Stimulated activated CD4-positive, alpha-beta T cell treated with anti-CD3 and anti-CD28 coated beads, Interleukin-4, amount 100 ng/mL, for 1 hour (primary cell): Measurements from ENCODE around the gene GLUD1.
"Not testable (repeated sequence)": the region's sequence is repeated elsewhere in the genome, so short reads cannot be mapped to it uniquely, and the experiment has no call there.

Experiments used
- DNase-seq: peaks from one replicate; pipeline ENCODE4 v3.0.0-alpha.2; 2020

The GLUD1 gene

GRCh38 chr10:87089746-87090145, 4.9 kb downstream of the GLUD1 start:
- DNase-seq: no peak

GRCh38 chr10:87085537-87085936, 9.1 kb downstream of the GLUD1 start:
- no peak for DNase-seq

- not testable (repeated sequence) for DNase-seq
These were observed 10.3 kb downstream of the GLUD1 start for GRCh38 chr10:87084291-87084782.

- DNase-seq: not testable (repeated sequence)
These were observed 10.9 kb downstream of the GLUD1 start for GRCh38 chr10:87083576-87084290.

DNA sequence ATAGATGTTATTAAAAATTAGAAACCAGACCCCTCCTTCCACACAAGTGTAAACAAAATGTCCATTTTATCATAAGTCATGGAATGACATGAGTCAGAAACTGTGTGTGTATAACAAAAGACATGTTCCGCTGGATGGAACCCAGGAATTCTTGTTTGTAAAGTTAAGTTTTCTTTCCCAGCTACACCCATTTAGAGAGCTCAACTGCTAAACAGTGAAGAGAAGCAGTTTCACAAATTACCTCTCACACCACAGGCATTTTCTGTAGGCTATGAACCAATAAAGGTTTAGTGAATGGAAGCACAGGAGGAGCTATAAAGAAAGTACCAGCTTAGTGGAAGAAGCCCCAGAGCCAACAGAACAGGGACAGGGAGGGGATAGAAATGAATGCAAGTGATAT, 12.4 kb downstream of the GLUD1 start:
- DNase-seq: not testable (repeated sequence)

- DNase-seq: not testable (repeated sequence)
These were observed 13.1 kb downstream of the GLUD1 start for GRCh38 chr10:87081574-87081973.

GRCh38 chr10:87080621-87081020, 14.0 kb downstream of the GLUD1 start:
- not testable (repeated sequence) for DNase-seq

GRCh38 chr10:87079106-87079836, 15.4 kb downstream of the GLUD1 start:
- DNase-seq: no peak

- not testable (repeated sequence) for DNase-seq
These were observed 18.2 kb downstream of the GLUD1 start for GRCh38 chr10:87076421-87076820.

DNA sequence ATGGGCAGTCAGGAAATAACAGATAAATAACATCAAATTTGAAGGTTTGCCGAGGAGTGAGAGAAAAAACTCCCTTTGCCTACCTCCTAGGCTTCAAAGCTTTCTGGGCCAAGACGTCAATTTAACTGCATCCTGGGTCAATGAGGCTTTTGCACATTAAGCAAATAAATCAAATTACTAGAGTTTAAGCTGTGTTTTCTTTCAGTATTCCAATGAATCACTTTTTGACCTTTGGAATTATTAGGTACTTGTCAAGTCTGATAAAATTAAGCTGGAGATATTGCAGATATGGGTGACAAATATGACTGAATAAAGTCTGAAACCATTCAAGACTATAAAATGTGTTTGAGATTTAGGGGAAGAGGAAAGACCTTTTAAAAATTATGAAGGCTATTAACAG, 22.2 kb downstream of the GLUD1 start:
- DNase-seq: no peak

DNA sequence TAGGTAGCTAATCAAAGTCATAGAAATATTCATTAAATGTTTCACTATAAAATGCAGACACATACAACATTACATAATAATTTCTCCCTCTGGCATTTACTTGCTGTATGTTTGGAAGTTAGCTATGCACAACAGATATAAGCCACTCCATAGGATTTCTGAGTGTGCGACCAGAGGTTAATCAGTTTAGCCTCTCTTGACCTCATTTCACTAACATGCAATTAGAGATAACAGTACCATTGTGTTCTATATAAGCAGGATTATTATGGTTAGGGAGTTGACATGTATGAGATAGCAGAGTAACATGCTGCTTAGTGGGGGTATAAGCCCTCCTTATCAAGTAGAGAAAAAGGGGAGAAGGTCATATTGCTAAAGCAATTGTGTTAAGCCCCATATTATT, 26.4 kb downstream of the GLUD1 start:
- no peak for DNase-seq

GRCh38 chr10:87066865-87067264, 27.8 kb downstream of the GLUD1 start:
- no peak for DNase-seq

- no peak for DNase-seq
These were observed 28.5 kb downstream of the GLUD1 start for GRCh38 chr10:87066178-87066577.

GRCh38 chr10:87064651-87065050, 30.0 kb downstream of the GLUD1 start:
- DNase-seq: no peak

- no peak for DNase-seq
These were observed 34.2 kb downstream of the GLUD1 start for GRCh38 chr10:87060280-87060928.

GRCh38 chr10:87059401-87059800, 35.2 kb downstream of the GLUD1 start:
- no peak for DNase-seq

GRCh38 chr10:87058171-87058570, 36.5 kb downstream of the GLUD1 start:
- DNase-seq: no peak

DNA sequence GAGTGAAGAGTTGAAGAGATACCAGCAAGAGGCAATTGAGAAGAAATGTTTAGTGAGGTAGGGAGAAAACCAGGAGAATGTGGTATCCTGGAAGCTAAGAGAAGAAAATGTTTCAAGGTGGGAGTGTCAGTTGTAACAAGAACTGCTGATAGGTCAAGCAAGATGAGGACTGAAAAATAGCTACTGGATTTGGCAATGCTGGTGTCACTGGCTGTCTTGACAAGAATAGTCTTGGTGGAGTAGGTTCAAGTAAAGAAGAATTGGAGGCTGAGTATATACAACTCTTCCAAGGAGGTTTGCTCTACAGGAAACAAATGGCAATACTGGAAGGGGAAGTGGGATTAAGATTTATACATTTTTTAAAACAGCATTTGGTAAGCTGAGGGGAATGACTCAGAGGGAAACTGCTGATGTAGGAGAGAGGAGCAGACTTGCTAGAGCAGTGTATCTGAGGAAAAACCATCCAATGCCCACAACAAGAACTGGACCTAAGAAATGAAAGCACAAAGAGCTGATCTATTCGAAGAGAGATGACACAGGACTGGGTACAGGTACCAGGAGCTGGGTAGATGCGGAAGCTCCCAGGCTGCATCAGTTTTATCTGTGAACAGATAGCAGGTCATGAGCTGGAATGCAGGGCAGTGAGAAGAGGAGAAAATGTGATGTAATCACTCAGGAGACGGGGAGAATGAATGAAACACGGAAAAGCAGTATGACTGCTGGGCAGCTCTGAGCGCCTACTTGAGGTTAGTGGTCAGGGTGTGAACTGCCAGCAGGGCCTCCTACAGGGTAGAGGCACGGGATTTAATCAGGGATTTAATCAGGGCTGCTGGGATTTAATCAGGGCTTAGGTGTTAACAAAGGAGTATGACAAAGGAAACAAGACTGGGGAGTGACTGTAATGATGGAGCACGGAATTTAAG, 40.0 kb downstream of the GLUD1 start:
- DNase-seq: no peak

- DNase-seq: no peak
These were observed 41.0 kb downstream of the GLUD1 start for GRCh38 chr10:87053577-87054181.

- DNase-seq: no peak
These were observed 41.5 kb downstream of the GLUD1 start for GRCh38 chr10:87053111-87053510.

DNA sequence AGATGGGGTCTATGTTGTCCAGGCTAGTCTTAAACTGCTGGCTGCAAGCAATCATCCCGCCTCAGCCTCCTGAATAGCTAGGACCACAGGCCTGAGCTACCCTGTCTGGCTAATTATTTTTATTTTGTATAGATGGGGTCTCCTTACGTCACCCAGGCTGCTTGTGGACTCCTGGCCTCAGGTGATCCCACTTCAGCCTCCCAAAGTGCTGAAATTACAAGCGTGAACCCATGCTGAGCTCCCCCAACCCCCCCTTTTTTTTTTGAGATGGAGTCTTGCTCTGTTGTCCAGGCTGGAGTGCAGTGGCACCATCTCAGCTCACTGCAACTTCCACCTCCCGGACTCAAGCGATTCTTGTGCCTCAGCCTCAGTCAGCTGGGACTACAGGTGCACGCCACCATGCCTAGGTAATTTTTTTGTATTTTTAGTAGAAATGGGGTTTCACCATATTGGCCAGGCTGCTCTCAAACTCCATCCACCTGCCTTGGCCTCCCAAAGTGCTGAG, 49.2 kb downstream of the GLUD1 start:
- DNase-seq: no peak

GRCh38 chr10:87043579-87043978, 51.1 kb downstream of the GLUD1 start:
- not testable (repeated sequence) for DNase-seq
